MCF 10A (cell line): ENCODE results near the gene PDIA5. TPM values are rescaled to one million over a fixed set of nuclear protein-coding genes. Genes with fewer than 3 reads are reported as not detected.

Experiments used
- BruUV-seq: library from RNA; stranded (reverse); fragments of 400-500 nt; replicated peaks from 2 replicates; lab custom pipeline; 2021; lab: Mats Ljungman, UMichigan
- CTCF ChIA-PET: fragments of 300-600 bp; sonication (Branson Sonifier 250); formaldehyde crosslinking; extraction: SDS; loops from one replicate; lab custom pipeline; 2021; ENCODE audit warnings: antibody characterized with exemption, inconsistent platforms; lab: Yijun Ruan, JAX
- POLR2A ChIA-PET: fragments of 300-600, 350-650 bp; sonication (Branson Sonifier 250); formaldehyde crosslinking; extraction: SDS; loops from one replicate; lab custom pipeline; 2020; ENCODE audit warnings: antibody characterized with exemption, inconsistent platforms; lab: Yijun Ruan, JAX
- DNase-seq: peaks from one replicate; pipeline ENCODE4 v3.0.0-alpha.2; 2018; ENCODE audit not compliant: unreplicated experiment
- H3K27ac Mint-ChIP-seq: one replicate; pipeline ENCODE4 v1.8.0; 2022; ENCODE audit warnings: mild to moderate bottlenecking, low read depth, mixed read lengths; ENCODE audit not compliant: unreplicated experiment
- H3K27me3 Mint-ChIP-seq: one replicate; pipeline ENCODE4 v1.8.0; 2022; ENCODE audit warnings: mixed read lengths; ENCODE audit not compliant: insufficient read depth, unreplicated experiment
- H3K36me3 Mint-ChIP-seq: one replicate; pipeline ENCODE4 v1.8.0; 2022; ENCODE audit warnings: mild to moderate bottlenecking, moderate library complexity, mixed read lengths; ENCODE audit not compliant: insufficient read depth, unreplicated experiment
- H3K4me1 Mint-ChIP-seq: one replicate; pipeline ENCODE4 v1.8.0; 2022; ENCODE audit warnings: mixed read lengths; ENCODE audit not compliant: insufficient read depth, unreplicated experiment
- H3K4me3 Mint-ChIP-seq: one replicate; pipeline ENCODE4 v1.8.0; 2022; ENCODE audit warnings: mild to moderate bottlenecking, moderate library complexity, mixed read lengths; ENCODE audit not compliant: unreplicated experiment
- H3K9me3 Mint-ChIP-seq: one replicate; pipeline ENCODE4 v1.8.0; 2022; ENCODE audit warnings: mixed read lengths; ENCODE audit not compliant: unreplicated experiment
- CTCF ChIP-seq: fragments of 200-600 bp; IDR thresholded peaks from one replicate; pipeline ENCODE4 v1.8.0; 2022; ENCODE audit warnings: antibody characterized with exemption, mild to moderate bottlenecking; ENCODE audit not compliant: unreplicated experiment
- intact Hi-C: fragments of 100-400 bp; cut with micrococcal nuclease; formaldehyde crosslinking; loops from 2 replicates; pipeline ENCODE4 v1.14.1; 2022
- total RNA-seq: library from RNA; stranded (reverse); gene quantifications from 2 replicates; pipeline ENCODE4 v1.2.3, GENCODE V29; 2022

PDIA5 gene
- total RNA-seq, 1 experiment from 2014 or later: 47.7 TPM

GRCh38 chr3:123158330-123158729 lies 91.5 kb downstream of the PDIA5 start:
- ChIA-PET POLR2A (no interaction called here), CTCF (interaction anchor here (0.7 to 1.2 kb wide), 2 partner anchors 8 to 15 kb away, joined by 3 to 4 read pairs; no protein-coding TSS in a partner anchor)
- TF ChIP-seq CTCF: no peak
- no peak overlapping the region for H3K4me3 Mint-ChIP-seq
- H3K9me3 Mint-ChIP-seq: no peaks in the 10 kb centered on the region
- DNase-seq: no peak
- H3K36me3 Mint-ChIP-seq: peaks cover 39% of the 10 kb centered on the region
- BruUV-seq: no TSS peak
- H3K27me3 Mint-ChIP-seq: no peaks in the 10 kb centered on the region
- no peaks in the 10 kb centered on the region for H3K4me1 Mint-ChIP-seq
- intact Hi-C loops: no loop called here
- no peak overlapping the region for H3K27ac Mint-ChIP-seq

GRCh38 chr3:123158899-123159390 lies 92.1 kb downstream of the PDIA5 start:
- Mint-ChIP-seq H3K27me3 (no peaks in the 10 kb centered on the region), H3K36me3 (peaks cover 45% of the 10 kb centered on the region), H3K4me3 (no peak overlapping the region), H3K4me1 (no peaks in the 10 kb centered on the region), H3K9me3 (no peaks in the 10 kb centered on the region), H3K27ac (no peak overlapping the region)
- CTCF ChIA-PET: interaction anchor here (0.7 kb wide), 1 partner anchor 8 kb away, joined by 4 read pairs; no protein-coding TSS in a partner anchor
- intact Hi-C loops: no loop called here
- BruUV-seq: no TSS peak
- POLR2A ChIA-PET: interaction anchor here (1.1 kb wide), 1 partner anchor 12 kb away, joined by 3 read pairs; no protein-coding TSS in a partner anchor
- no peak for DNase-seq
- no peak for TF ChIP-seq CTCF

GRCh38 chr3:123159926-123160635 lies 93.3 kb downstream of the PDIA5 start:
- CTCF ChIA-PET: interaction anchor here (0.5 to 1.1 kb wide), 4 partner anchors 13 to 191 kb away, joined by 3 to 4 read pairs (median 3); no protein-coding TSS in a partner anchor
- Mint-ChIP-seq H3K36me3 (peaks cover 52% of the 10 kb centered on the region), H3K4me1 (no peaks in the 10 kb centered on the region), H3K4me3 (no peak overlapping the region), H3K9me3 (no peaks in the 10 kb centered on the region), H3K27ac (no peak overlapping the region), H3K27me3 (no peaks in the 10 kb centered on the region)
- intact Hi-C loops: no loop called here
- TF ChIP-seq CTCF: no peak
- DNase-seq: no peak
- no TSS peak for BruUV-seq
- POLR2A ChIA-PET: interaction anchor here (1.1 kb wide), 1 partner anchor 11 kb away, joined by 3 read pairs; no protein-coding TSS in a partner anchor

- Mint-ChIP-seq H3K9me3 (no peaks in the 10 kb centered on the region), H3K27me3 (no peaks in the 10 kb centered on the region), H3K27ac (no peak overlapping the region), H3K4me3 (no peak overlapping the region), H3K4me1 (no peaks in the 10 kb centered on the region), H3K36me3 (peaks cover 57% of the 10 kb centered on the region)
- intact Hi-C loops: no loop called here
- POLR2A ChIA-PET: no interaction called here
- no peak for DNase-seq
- no peak for TF ChIP-seq CTCF
- no TSS peak for BruUV-seq
- CTCF ChIA-PET: interaction anchor here (0.7 to 1.1 kb wide), 2 partner anchors 12 to 95 kb away, joined by 3 to 4 read pairs; no protein-coding TSS in a partner anchor
Observed at GRCh38 chr3:123161167-123161566, 94.3 kb downstream of the PDIA5 start.
